ENCODE results near the gene TCHP. TPM values are rescaled to one million over a fixed set of nuclear protein-coding genes. Genes with fewer than 3 reads are reported as not detected.

Gene TCHP
- total RNA-seq, 1 experiment from 2014 or later: 13.3 TPM

DNA sequence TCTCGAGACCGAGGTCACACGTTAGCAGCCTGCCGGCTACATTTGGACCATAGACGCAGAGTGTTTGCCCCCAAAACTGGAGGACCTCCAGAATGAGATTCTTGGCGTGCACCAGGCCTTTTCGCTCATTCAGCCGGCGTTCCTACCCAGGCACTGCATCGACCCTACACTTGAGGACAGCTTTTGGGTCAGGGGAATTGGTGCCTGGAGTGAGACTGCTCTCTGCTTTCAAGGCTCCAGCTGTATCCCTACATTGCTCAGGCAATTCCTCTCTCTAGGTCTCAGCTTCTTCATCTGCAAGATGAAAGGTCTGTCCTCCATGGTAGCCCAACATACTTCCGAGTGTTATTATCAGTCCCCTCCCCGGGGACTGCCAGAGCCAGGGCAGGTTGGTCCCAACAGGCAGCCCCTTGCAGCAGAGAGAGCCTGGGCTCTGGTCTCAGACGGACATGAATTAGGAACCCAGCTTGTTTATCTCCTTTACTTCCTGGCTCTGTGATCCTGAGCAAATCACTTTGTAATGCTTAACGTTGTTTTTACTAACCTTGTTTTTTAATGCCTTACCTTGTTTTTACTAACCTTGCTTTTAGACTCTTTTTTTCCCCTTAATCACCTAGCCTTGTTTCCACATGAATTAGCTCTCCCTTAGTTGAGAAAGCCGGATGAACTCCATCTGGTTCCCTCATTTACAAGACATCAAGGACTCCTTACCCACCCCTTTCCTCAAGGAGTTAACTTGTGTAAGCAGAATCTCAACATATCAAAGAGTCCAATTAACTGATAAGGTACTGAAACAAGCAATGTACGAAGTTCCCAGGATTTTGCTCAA, 892 bp downstream of the TCHP start:
- no peak overlapping the region for H2BK20ac ChIP-seq (ENCODE audit: low read depth, low read length, poor library complexity, severe bottlenecking)
- no peaks in the 10 kb centered on the region for H3K4me1 ChIP-seq (ENCODE audit: insufficient read depth, low read length)
- H3K9ac ChIP-seq (ENCODE audit: extremely low read depth, insufficient read length, low read length): peak overlapping the region; percentile 53
- H4K20me1 ChIP-seq (ENCODE audit: control insufficient read depth, insufficient read depth, insufficient read length): no peaks in the 10 kb centered on the region
- H4K91ac ChIP-seq (ENCODE audit: insufficient read length, low read depth, low read length): no peak overlapping the region
- H2BK12ac ChIP-seq (ENCODE audit: insufficient read length, low read depth, low read length): no peak overlapping the region
- H3K23ac ChIP-seq (ENCODE audit: insufficient read length, low read depth, low read length): no peak overlapping the region
- peak overlapping the region; percentile 14 to 83 (median 20); a peak in 5 of 7 replicates for H3K27ac Mint-ChIP-seq
- no peak overlapping the region for H2BK120ac ChIP-seq (ENCODE audit: low read depth, low read length, poor library complexity, severe bottlenecking)
- DNase-seq: peak; percentile 68
- H2AFZ ChIP-seq (ENCODE audit: low read length): no peak overlapping the region
- H3K27me3 ChIP-seq (ENCODE audit: insufficient read depth, low read length): peaks cover 61% of the 10 kb centered on the region
- H3K27me3 Mint-ChIP-seq (ENCODE audit: low read depth): peaks cover 96% of the 10 kb centered on the region
- H2BK5ac ChIP-seq (ENCODE audit: insufficient read length, low read length): no peak overlapping the region
- H3K27ac ChIP-seq (ENCODE audit: insufficient read length, low read depth, low read length): no peak overlapping the region
- H3K79me2 ChIP-seq (ENCODE audit: insufficient read depth, low read length): no peaks in the 10 kb centered on the region
- peaks cover 13% of the 10 kb centered on the region for H3K23me2 ChIP-seq (ENCODE audit: insufficient read length, low read depth, low read length, poor library complexity, severe bottlenecking)
- 0 out of 2 replicates have a peak overlapping the region, but pooled peaks have one; percentile 1 for H3K14ac ChIP-seq (ENCODE audit: insufficient read depth, low read length)
- no peaks in the 10 kb centered on the region; a peak in 1 of 5 replicates for H3K9me3 Mint-ChIP-seq
- H4K8ac ChIP-seq (replicated peaks; ENCODE audit: insufficient read length, low read depth, low read length): no peak overlapping the region
- no peak overlapping the region for H3K56ac ChIP-seq (ENCODE audit: insufficient read length, low read depth, low read length)
- H3K4ac ChIP-seq (ENCODE audit: low read depth, low read length): no peak overlapping the region
- WGBS (ENCODE audit: extremely low coverage, insufficient read length, low lambda C conversion rate): no CpG with 5 or more reads among the region's 16 CpGs
- peak overlapping the region; percentile 69 for H3K4me2 ChIP-seq (ENCODE audit: insufficient read depth, insufficient read length, low read length)
- no peak overlapping the region for H4K5ac ChIP-seq (ENCODE audit: insufficient read length, low read depth, low read length)
- no peak overlapping the region for H2BK15ac ChIP-seq (ENCODE audit: low read depth, low read length)
- TF ChIP-seq, protein P1, sequence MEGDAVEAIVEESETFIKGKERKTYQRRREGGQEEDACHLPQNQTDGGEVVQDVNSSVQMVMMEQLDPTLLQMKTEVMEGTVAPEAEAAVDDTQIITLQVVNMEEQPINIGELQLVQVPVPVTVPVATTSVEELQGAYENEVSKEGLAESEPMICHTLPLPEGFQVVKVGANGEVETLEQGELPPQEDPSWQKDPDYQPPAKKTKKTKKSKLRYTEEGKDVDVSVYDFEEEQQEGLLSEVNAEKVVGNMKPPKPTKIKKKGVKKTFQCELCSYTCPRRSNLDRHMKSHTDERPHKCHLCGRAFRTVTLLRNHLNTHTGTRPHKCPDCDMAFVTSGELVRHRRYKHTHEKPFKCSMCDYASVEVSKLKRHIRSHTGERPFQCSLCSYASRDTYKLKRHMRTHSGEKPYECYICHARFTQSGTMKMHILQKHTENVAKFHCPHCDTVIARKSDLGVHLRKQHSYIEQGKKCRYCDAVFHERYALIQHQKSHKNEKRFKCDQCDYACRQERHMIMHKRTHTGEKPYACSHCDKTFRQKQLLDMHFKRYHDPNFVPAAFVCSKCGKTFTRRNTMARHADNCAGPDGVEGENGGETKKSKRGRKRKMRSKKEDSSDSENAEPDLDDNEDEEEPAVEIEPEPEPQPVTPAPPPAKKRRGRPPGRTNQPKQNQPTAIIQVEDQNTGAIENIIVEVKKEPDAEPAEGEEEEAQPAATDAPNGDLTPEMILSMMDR (conservative IDR thresholded peaks at IDR 0.05): no peak
- no peaks in the 10 kb centered on the region for H3K9me3 ChIP-seq (ENCODE audit: control insufficient read depth, low read depth, low read length)
- H3K36me3 Mint-ChIP-seq (ENCODE audit: insufficient read depth in 1 of 3, low read depth in 3 of 3): peaks cover 18 to 27% (median 25%) of the 10 kb centered on the region in 3 experiments; a peak in 6 of 7 replicates
- H3K79me1 ChIP-seq (ENCODE audit: insufficient read depth, low read depth, low read length, poor library complexity, severe bottlenecking): no peaks in the 10 kb centered on the region
- peaks cover 19 to 20% of the 10 kb centered on the region in 2 experiments for H3K4me1 Mint-ChIP-seq
- no peak overlapping the region for H2AK5ac ChIP-seq (ENCODE audit: insufficient read length, low read length)
- H3T11ph ChIP-seq (ENCODE audit: low read length): no peak overlapping the region
- peak overlapping the region; percentile 89 to 94 for H3K4me3 Mint-ChIP-seq
- no peak overlapping the region for H3K18ac ChIP-seq (ENCODE audit: insufficient read length, low read depth, low read length)

All from H9 (cell line).